Measurements from ENCODE around the gene TSHZ2. TPM values are rescaled to one million over a fixed set of nuclear protein-coding genes. Genes with fewer than 3 reads are reported as not detected.
"Not testable (repeated sequence)": the region's sequence is repeated elsewhere in the genome, so short reads cannot be mapped to it uniquely, and the experiment has no call there.

TSHZ2 gene
- total RNA-seq, 4 donors from 2014 or later = 1.9 to 12.9 (median 5.0) TPM

DNA sequence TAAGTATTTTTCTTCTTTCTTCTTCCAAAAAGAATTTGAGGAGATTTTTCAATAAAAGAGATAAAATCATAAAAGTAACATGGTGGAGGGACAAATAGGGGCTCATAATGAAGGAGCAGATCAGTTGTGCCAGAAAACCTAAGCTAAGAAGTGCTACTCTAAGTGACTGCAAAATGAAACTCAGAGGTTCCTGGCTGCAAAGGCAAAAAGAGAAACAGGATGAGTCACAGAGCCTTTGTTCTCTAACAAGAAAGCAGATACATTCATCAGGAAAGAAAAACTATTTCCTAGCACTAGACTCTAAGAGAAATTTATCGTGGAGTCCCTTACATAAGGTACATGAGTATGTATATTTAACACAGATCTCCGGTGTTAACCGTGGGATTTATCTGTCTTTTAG, 49.8 kb downstream of the TSHZ2 start:
- DNase-seq = no peak
- no peak for TF ChIP-seq EP300 (IDR thresholded peaks at IDR 0.05; ENCODE audit: low read depth)
- no peak for TF ChIP-seq POLR2AphosphoS5 (IDR thresholded peaks at IDR 0.05)
- no peak for TF ChIP-seq POLR2A (IDR thresholded peaks at IDR 0.05)
- TF ChIP-seq, protein P1, sequence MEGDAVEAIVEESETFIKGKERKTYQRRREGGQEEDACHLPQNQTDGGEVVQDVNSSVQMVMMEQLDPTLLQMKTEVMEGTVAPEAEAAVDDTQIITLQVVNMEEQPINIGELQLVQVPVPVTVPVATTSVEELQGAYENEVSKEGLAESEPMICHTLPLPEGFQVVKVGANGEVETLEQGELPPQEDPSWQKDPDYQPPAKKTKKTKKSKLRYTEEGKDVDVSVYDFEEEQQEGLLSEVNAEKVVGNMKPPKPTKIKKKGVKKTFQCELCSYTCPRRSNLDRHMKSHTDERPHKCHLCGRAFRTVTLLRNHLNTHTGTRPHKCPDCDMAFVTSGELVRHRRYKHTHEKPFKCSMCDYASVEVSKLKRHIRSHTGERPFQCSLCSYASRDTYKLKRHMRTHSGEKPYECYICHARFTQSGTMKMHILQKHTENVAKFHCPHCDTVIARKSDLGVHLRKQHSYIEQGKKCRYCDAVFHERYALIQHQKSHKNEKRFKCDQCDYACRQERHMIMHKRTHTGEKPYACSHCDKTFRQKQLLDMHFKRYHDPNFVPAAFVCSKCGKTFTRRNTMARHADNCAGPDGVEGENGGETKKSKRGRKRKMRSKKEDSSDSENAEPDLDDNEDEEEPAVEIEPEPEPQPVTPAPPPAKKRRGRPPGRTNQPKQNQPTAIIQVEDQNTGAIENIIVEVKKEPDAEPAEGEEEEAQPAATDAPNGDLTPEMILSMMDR (IDR thresholded peaks at IDR 0.05) = no peak
- WGBS, 2 donors (ENCODE audit: low coverage in 1 of 2) = 58 to 67% methylated on average over 3 of the region's 3 CpGs
- no peaks in the 10 kb centered on the region for H3K4me1 ChIP-seq
- intact Hi-C loops (cut with DNase I; ENCODE audit: low total_unique reads) (no loop called here), in situ Hi-C loops (cut with MboI; ENCODE audit: low pct_ligation_motif_present in 1 of 4, low pct_unique_long_range_greater_than_20kb in 1 of 4, low sequenced_read_pairs in 3 of 4) (no loop called here)
- H3K27ac ChIP-seq = no peak overlapping the region
- no peaks in the 10 kb centered on the region for H3K9me3 ChIP-seq
- no peaks in the 10 kb centered on the region for H3K36me3 ChIP-seq
- no peak overlapping the region for H3K4me3 ChIP-seq
- H3K27me3 ChIP-seq = no peaks in the 10 kb centered on the region

DNA sequence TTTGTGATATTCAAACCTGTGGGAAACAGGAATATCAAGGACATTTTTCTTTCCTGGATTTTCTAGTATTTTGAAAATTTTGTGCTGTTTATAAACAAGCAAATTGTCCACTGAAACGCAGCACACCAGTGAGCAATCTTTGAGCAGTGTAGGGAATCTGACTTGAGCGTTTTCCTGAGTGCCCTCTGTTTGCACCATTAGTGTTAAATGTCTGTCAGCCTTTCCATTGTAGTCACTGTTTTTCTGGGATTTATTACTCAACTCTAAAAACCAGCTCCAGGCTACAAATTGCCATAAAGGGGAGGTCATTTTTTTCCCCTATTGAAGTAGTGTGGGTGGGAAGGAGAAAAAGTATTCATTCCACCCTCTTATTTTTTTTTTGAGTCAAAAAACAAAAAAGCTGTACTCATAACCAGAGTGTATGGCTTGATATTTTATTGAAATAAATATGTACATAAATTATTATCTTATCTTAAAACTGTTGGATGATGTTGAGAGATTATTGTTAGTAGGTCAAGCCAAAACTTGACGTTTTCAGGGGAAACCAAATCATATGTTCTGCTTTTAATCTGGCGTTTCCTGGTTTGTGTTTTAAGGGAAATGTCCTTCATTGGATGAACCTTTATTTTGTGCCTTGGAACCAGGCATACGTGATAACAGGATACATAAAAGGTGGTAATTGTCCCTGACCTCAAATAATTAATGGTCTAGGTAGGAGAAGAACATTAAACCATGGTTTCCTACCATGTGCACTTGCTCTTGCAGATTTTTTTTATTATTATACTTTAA, 51.8 kb downstream of the TSHZ2 start:
- Histone ChIP-seq H3K4me1 (no peaks in the 10 kb centered on the region), H3K27ac (no peak overlapping the region), H3K4me3 (no peak overlapping the region), H3K36me3 (no peaks in the 10 kb centered on the region), H3K27me3 (no peaks in the 10 kb centered on the region), H3K9me3 (no peaks in the 10 kb centered on the region)
- no peak for DNase-seq
- 34 to 37% methylated on average over 5 of the region's 5 CpGs for WGBS, 2 donors (ENCODE audit: low coverage in 1 of 2)
- in situ Hi-C loops (cut with MboI; ENCODE audit: low pct_ligation_motif_present in 1 of 4, low pct_unique_long_range_greater_than_20kb in 1 of 4, low sequenced_read_pairs in 3 of 4) = no loop called here
- intact Hi-C loops (cut with DNase I; ENCODE audit: low total_unique reads) = no loop called here
- TF ChIP-seq EP300 (IDR thresholded peaks at IDR 0.05; ENCODE audit: low read depth) (no peak), POLR2A (IDR thresholded peaks at IDR 0.05) (no peak), POLR2AphosphoS5 (IDR thresholded peaks at IDR 0.05) (no peak)
- TF ChIP-seq, protein P1 (IDR thresholded peaks at IDR 0.05) = no peak

DNA sequence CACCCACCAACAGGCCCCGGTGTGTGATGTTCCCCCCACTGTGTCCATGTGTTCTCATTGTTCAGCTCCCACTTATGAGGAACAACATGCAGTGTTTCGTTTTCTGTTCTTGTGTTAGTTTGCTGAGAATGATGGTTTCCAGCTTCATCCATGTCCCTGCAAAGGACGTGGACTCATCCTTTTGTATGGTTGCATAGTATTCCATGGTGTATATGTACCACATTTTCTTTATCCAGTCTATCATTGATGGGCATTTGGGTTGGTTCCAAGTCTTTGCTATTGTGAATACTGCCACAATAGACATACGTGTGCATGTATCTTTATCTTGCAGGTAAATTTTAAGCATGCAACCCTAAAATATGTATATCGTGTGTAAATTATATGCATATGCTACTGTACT, 52.5 kb downstream of the TSHZ2 start:
- intact Hi-C loops (cut with DNase I; ENCODE audit: low total_unique reads); H3K9me3 ChIP-seq; H3K27ac ChIP-seq; H3K4me3 ChIP-seq; H3K4me1 ChIP-seq; H3K36me3 ChIP-seq; DNase-seq; H3K27me3 ChIP-seq; in situ Hi-C loops (cut with MboI; ENCODE audit: low pct_ligation_motif_present in 1 of 4, low pct_unique_long_range_greater_than_20kb in 1 of 4, low sequenced_read_pairs in 3 of 4): not testable (repeated sequence)
- WGBS, 2 donors (ENCODE audit: low coverage in 1 of 2) = 86 to 88% methylated on average over 2 to 5 of the region's 5 CpGs

DNA sequence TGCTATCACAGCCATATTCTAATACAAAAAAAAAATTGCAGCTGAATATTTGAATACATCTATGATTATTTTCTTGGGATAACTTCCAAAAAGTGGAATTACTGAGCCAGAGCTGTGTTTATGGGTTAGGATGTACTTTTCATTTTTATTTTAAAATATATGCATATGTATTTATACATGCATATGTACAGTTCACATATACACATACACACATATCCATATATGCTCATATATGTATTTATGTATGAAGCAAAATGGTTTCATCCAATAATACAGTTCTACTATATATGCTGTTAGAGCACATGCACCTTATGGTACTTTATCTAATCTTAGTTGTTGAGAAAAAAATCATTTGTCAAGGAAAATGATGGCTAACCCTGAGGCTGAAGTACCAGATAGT, 54.9 kb downstream of the TSHZ2 start:
- Histone ChIP-seq H3K27ac (no peak overlapping the region), H3K4me1 (no peaks in the 10 kb centered on the region), H3K4me3 (no peak overlapping the region), H3K27me3 (no peaks in the 10 kb centered on the region), H3K36me3 (no peaks in the 10 kb centered on the region), H3K9me3 (no peaks in the 10 kb centered on the region)
- intact Hi-C loops (cut with DNase I; ENCODE audit: low total_unique reads) (no loop called here), in situ Hi-C loops (cut with MboI; ENCODE audit: low pct_ligation_motif_present in 1 of 4, low pct_unique_long_range_greater_than_20kb in 1 of 4, low sequenced_read_pairs in 3 of 4) (no loop called here)
- TF ChIP-seq POLR2AphosphoS5 (IDR thresholded peaks at IDR 0.05) (no peak), POLR2A (IDR thresholded peaks at IDR 0.05) (no peak), EP300 (IDR thresholded peaks at IDR 0.05; ENCODE audit: low read depth) (no peak)
- TF ChIP-seq, protein P1 (IDR thresholded peaks at IDR 0.05) = no peak
- no peak for DNase-seq
